Stimulated activated CD4-positive, alpha-beta T cell treated with anti-CD3 and anti-CD28 coated beads, Interleukin-2, amount 100 ng/mL, for 48 hours (primary cell): ENCODE results near the gene CEBPE.
A peak's percentile ranks its signal among the peaks of the same experiment; 100 is the strongest.

Source experiments
- DNase-seq, 2 donors: peaks; one replicate each; pipeline ENCODE4 v3.0.0-alpha.2; 2020

The CEBPE gene

GRCh38 chr14:23101213-23101970 lies 17.7 kb downstream of the CEBPE start:
- DNase-seq, result no peak

GRCh38 chr14:23099212-23099861 lies 19.7 kb downstream of the CEBPE start:
- no peak for DNase-seq

GRCh38 chr14:23097786-23098185 lies 21.3 kb downstream of the CEBPE start:
- DNase-seq, result no peak

- peak in 1 of 2 donors; percentile 99 for DNase-seq
Measured at GRCh38 chr14:23095196-23096108, 23.6 kb downstream of the CEBPE start, which contains the start of gene C14orf119. Gene C14orf119, plus strand, starts transcription at chr14:23095505. Its CDS starts 2,154 bp downstream, at chr14:23097659.

- peak; percentile 65 to 99 for DNase-seq
Measured at GRCh38 chr14:23094666-23095195, 24.3 kb downstream of the CEBPE start, which contains the start of gene ACIN1. Gene ACIN1, minus strand, starts transcription at chr14:23095136. Its CDS starts 24 bp downstream, at chr14:23095112.

GRCh38 chr14:23093991-23094665 lies 24.9 kb downstream of the CEBPE start:
- no peak for DNase-seq

GRCh38 chr14:23093526-23093925 lies 25.5 kb downstream of the CEBPE start:
- DNase-seq, result no peak

GRCh38 chr14:23093104-23093503 lies 26.0 kb downstream of the CEBPE start:
- no peak for DNase-seq

- no peak for DNase-seq
Measured at GRCh38 chr14:23091294-23092225, 27.5 kb downstream of the CEBPE start.

GRCh38 chr14:23090254-23090636 lies 28.8 kb downstream of the CEBPE start:
- no peak for DNase-seq

- no peak for DNase-seq
Measured at GRCh38 chr14:23089498-23090253, 29.4 kb downstream of the CEBPE start.

GRCh38 chr14:23086565-23086964 lies 32.5 kb downstream of the CEBPE start:
- DNase-seq, result no peak

GRCh38 chr14:23085458-23085857 lies 33.6 kb downstream of the CEBPE start:
- no peak for DNase-seq

GRCh38 chr14:23080474-23080873 lies 38.6 kb downstream of the CEBPE start:
- no peak for DNase-seq

GRCh38 chr14:23079716-23080115 lies 39.3 kb downstream of the CEBPE start:
- no peak for DNase-seq

GRCh38 chr14:23078692-23079116 lies 40.4 kb downstream of the CEBPE start:
- no peak for DNase-seq

- no peak for DNase-seq
Measured at GRCh38 chr14:23077962-23078361, 41.1 kb downstream of the CEBPE start.

- DNase-seq, result no peak
Measured at GRCh38 chr14:23076785-23077408, 42.2 kb downstream of the CEBPE start.

- DNase-seq, result no peak
Measured at GRCh38 chr14:23074906-23075305, 44.1 kb downstream of the CEBPE start.
